ENCODE results near the gene FNDC3B.

GRCh38 chr3:172218350-172219323 lies 179.3 kb downstream of the FNDC3B start:
- TF ChIP-seq, protein P1, sequence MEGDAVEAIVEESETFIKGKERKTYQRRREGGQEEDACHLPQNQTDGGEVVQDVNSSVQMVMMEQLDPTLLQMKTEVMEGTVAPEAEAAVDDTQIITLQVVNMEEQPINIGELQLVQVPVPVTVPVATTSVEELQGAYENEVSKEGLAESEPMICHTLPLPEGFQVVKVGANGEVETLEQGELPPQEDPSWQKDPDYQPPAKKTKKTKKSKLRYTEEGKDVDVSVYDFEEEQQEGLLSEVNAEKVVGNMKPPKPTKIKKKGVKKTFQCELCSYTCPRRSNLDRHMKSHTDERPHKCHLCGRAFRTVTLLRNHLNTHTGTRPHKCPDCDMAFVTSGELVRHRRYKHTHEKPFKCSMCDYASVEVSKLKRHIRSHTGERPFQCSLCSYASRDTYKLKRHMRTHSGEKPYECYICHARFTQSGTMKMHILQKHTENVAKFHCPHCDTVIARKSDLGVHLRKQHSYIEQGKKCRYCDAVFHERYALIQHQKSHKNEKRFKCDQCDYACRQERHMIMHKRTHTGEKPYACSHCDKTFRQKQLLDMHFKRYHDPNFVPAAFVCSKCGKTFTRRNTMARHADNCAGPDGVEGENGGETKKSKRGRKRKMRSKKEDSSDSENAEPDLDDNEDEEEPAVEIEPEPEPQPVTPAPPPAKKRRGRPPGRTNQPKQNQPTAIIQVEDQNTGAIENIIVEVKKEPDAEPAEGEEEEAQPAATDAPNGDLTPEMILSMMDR (IDR thresholded peaks at IDR 0.05): no peak
- peak; percentile 74 for TF ChIP-seq POLR2AphosphoS5 (IDR thresholded peaks at IDR 0.05; ENCODE audit: low read depth, low read length)
- peak; percentile 62 for TF ChIP-seq TCF7L2 (IDR thresholded peaks at IDR 0.05; ENCODE audit: low read depth, low read length)
- no peak for TF ChIP-seq REST (IDR thresholded peaks at IDR 0.05; ENCODE audit: insufficient read depth in 1 of 2, low read depth in 2 of 2, low read length in 1 of 2)
- TF ChIP-seq SIN3A (IDR thresholded peaks at IDR 0.05; ENCODE audit: borderline replicate concordance, insufficient read depth, low read depth, low read length): 0 out of 2 replicates have a peak, but pooled peaks have one; percentile 40
